Upper lobe of left lung (tissue), 6 donors: Measurements from ENCODE around the gene CPHXL2. TPM values are rescaled to one million over a fixed set of nuclear protein-coding genes. Genes with fewer than 3 reads are reported as not detected.

Experiments used
- ATAC-seq, 2 donors: fragments of 200-7000 bp; cut with Tn5 transposase; one replicate each; pipeline ENCODE4 v1.9.1; 2022; ENCODE audit warnings: mild to moderate bottlenecking in 2 of 2, moderate library complexity in 2 of 2; ENCODE audit not compliant: low FRiP score in 2 of 2
- DNase-seq, 2 donors: peaks; one replicate each; pipeline ENCODE4 v3.0.0-alpha.2; 2019 to 2020
- H3K27ac ChIP-seq, 4 donors: fragments of 200-600 bp; sonication (generic); one replicate each; pipeline ENCODE4 v1.5.1; 2016 to 2019
- H3K27me3 ChIP-seq, 4 donors: fragments of 200-600 bp; sonication (generic); one replicate each; pipeline ENCODE4 v1.5.1; 2017 to 2019
- H3K36me3 ChIP-seq, 4 donors: fragments of 200-600 bp; sonication (generic); one replicate each; pipeline ENCODE4 v1.5.1; 2016 to 2019
- H3K4me1 ChIP-seq, 4 donors: fragments of 200-600 bp; sonication (generic); one replicate each; pipeline ENCODE4 v1.5.1; 2018 to 2019
- H3K4me3 ChIP-seq, 4 donors: fragments of 200-600 bp; sonication (generic); one replicate each; pipeline ENCODE4 v1.5.1; 2017 to 2019; ENCODE audit warnings: mild to moderate bottlenecking in 2 of 4, moderate library complexity in 1 of 4
- H3K9me3 ChIP-seq, 4 donors: fragments of 200-600 bp; sonication (generic); one replicate each; pipeline ENCODE4 v1.5.1; 2018 to 2019
- EP300 ChIP-seq, 4 donors: sonication (generic); formaldehyde crosslinking; IDR thresholded peaks; one replicate each; pipeline ENCODE4 v1.5.1; 2017; ENCODE audit warnings: antibody characterized with exemption in 4 of 4, control low read depth in 2 of 4
- POLR2A ChIP-seq, 4 donors: fragments of 450-650 bp; IDR thresholded peaks; one replicate each; pipeline ENCODE4 v1.5.1; 2016 to 2017; ENCODE audit warnings: antibody characterized with exemption in 4 of 4, mild to moderate bottlenecking in 2 of 4
- POLR2AphosphoS5 ChIP-seq, 2 donors: sonication (generic); formaldehyde crosslinking; IDR thresholded peaks; one replicate each; pipeline ENCODE4 v1.5.1; 2017; ENCODE audit warnings: antibody characterized with exemption in 2 of 2
- WGBS, 2 donors: methylation state at CpG; one replicate each; pipeline ENCODE4 v1.1.5; 2017 to 2018; 5-methylcytosine and 5-hydroxymethylcytosine counted together
- total RNA-seq, 6 donors: library from RNA; depleted of rRNA in 4 of 6; stranded (reverse); fragments of >200 nt in 4 of 6; gene quantifications; one replicate each; pipeline versions ENCODE4 v1.1.0 to v1.2.1, GENCODE V29; 2016 to 2021
- TF ChIP-seq, protein P1 (sequence below), 6 experiments: fragments of 450-650 bp in 4 of 6; fragments of 200-600 bp in 2 of 6; sonication (generic) in 2 of 6; IDR thresholded peaks; one replicate each; pipeline ENCODE4 v1.5.1; 2016 to 2019; ENCODE audit warnings: antibody characterized with exemption in 6 of 6
- donor health status: DM: no; HTN: no; CAD: no; lungs with moderate emphysema.
- donor health status: DM: no; HTN: yes; CAD: no; lungs with severe emphysema.

The CPHXL2 gene
- total RNA-seq, 6 donors from 2014 or later, result not detected

DNA sequence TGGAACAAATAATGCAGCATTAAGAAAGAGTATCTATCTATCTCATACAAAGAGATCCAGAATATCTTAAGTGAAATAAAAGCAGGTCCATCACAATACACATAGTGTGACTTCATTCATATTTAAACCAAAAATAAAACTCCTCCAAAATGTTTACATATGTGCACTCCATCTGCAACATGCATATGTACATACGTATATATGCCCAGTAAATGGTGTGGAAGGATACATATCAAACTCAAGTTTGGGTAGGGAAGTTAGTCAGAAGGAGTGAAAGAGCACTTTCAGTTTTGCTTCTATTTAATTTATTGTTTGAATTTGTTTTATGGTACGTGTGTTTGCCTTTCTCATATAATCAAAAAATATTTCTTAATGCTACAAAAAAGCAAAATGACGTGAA is 41.8 kb downstream of the CPHXL2 start:
- Histone ChIP-seq H3K9me3 (no peaks in the 10 kb centered on the region), H3K27ac (no peak overlapping the region), H3K4me1 (no peaks in the 10 kb centered on the region), H3K36me3 (peaks cover 71 to 100% (median 86%) of the 10 kb centered on the region in 4 donors), H3K4me3 (no peak overlapping the region), H3K27me3 (no peaks in the 10 kb centered on the region)
- DNase-seq (no peak), ATAC-seq (no peak)
- WGBS, 2 donors, result 80 to 88% methylated on average over 3 of the region's 3 CpGs
- TF ChIP-seq POLR2A (IDR thresholded peaks at IDR 0.05), result no peak
- no peak for TF ChIP-seq EP300 (IDR thresholded peaks at IDR 0.05)
- TF ChIP-seq POLR2AphosphoS5 (IDR thresholded peaks at IDR 0.05), result no peak
- TF ChIP-seq, protein P1, sequence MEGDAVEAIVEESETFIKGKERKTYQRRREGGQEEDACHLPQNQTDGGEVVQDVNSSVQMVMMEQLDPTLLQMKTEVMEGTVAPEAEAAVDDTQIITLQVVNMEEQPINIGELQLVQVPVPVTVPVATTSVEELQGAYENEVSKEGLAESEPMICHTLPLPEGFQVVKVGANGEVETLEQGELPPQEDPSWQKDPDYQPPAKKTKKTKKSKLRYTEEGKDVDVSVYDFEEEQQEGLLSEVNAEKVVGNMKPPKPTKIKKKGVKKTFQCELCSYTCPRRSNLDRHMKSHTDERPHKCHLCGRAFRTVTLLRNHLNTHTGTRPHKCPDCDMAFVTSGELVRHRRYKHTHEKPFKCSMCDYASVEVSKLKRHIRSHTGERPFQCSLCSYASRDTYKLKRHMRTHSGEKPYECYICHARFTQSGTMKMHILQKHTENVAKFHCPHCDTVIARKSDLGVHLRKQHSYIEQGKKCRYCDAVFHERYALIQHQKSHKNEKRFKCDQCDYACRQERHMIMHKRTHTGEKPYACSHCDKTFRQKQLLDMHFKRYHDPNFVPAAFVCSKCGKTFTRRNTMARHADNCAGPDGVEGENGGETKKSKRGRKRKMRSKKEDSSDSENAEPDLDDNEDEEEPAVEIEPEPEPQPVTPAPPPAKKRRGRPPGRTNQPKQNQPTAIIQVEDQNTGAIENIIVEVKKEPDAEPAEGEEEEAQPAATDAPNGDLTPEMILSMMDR (IDR thresholded peaks at IDR 0.05), result no peak

DNA sequence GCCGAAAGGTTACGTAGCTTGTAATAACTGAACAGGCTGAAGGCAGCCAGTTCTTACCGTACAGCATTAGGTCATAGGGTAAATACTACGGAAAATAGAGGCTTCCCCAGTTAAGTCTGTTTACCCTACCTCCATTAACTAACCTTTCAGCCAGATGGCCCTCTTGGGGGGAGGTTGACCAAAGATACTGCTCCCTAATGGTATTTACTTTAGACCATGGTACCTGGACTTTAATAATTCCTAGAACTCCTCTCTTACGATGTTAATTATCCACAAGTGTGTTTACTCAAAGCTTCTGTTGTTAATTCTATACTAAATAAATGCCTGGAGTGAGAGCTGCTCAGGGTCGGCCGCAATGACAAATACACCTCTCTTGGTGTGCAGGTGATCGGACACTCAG is 44.0 kb downstream of the CPHXL2 start:
- ATAC-seq, result no peak
- WGBS, 2 donors, result 85 to 92% methylated on average over 8 of the region's 8 CpGs
- no peak for DNase-seq

DNA sequence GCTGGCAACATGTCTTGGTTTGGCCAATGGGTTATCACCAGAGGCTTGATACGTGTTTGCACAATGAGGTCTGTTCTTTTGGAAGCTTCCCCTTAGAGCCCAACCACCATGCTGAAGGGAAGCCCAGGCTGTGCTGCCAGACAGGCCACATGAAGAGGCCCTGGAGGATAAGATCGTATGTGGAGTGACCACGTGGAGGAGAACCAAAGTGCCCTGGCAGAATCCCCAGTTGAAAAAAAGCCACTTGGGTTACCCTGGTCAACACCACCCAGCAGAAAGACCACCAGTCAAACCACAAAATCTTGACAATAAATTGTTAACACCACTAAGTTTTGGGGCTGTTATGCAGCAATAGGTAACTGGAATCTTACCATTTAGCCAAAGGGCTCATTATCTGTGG is 46.8 kb downstream of the CPHXL2 start:
- ATAC-seq, result no peak
- 82% methylated on average over 3 of the region's 3 CpGs for WGBS, 2 donors
- TF ChIP-seq POLR2AphosphoS5 (IDR thresholded peaks at IDR 0.05) (no peak), POLR2A (IDR thresholded peaks at IDR 0.05) (no peak), EP300 (IDR thresholded peaks at IDR 0.05) (no peak)
- TF ChIP-seq, protein P1 (IDR thresholded peaks at IDR 0.05), result no peak
- Histone ChIP-seq H3K4me3 (no peak overlapping the region), H3K27me3 (no peaks in the 10 kb centered on the region), H3K27ac (no peak overlapping the region), H3K4me1 (peaks cover 4 to 12% (median 7%) of the 10 kb centered on the region in 4 donors), H3K36me3 (peaks cover 60 to 94% (median 69%) of the 10 kb centered on the region in 4 donors), H3K9me3 (no peaks in the 10 kb centered on the region)
- no peak for DNase-seq

More for the DNA sequence above, 44.0 kb downstream of the CPHXL2 start:
- Histone ChIP-seq H3K4me1 (peaks cover under 1 to 5% (median 4%) of the 10 kb centered on the region in 4 donors), H3K27ac (no peak overlapping the region), H3K27me3 (no peaks in the 10 kb centered on the region), H3K4me3 (no peak overlapping the region), H3K36me3 (peaks cover 73 to 100% (median 93%) of the 10 kb centered on the region in 4 donors), H3K9me3 (no peaks in the 10 kb centered on the region)
- TF ChIP-seq EP300 (IDR thresholded peaks at IDR 0.05), result no peak
- TF ChIP-seq, protein P1 (IDR thresholded peaks at IDR 0.05), result no peak
- no peak for TF ChIP-seq POLR2AphosphoS5 (IDR thresholded peaks at IDR 0.05)
- no peak for TF ChIP-seq POLR2A (IDR thresholded peaks at IDR 0.05)

DNA sequence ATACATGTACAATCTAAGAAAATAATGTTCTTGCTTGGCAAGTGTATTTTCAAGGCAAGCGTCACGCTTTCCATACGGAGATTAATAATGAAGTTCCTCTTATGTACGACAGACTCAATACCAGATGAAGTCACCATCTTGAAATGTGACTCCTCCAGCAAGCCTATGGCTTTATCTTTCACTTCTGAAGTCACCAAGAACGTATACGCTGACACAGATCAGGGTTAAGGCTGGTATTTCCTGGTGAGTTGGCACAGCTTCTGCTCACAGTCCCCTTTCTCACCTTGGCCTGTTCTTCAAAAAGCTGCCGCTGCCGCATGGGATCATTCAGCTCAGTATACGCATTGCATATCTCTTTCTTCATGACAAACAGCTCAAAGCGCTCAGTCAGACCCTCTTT is 47.7 kb downstream of the CPHXL2 start:
- Histone ChIP-seq H3K9me3 (no peaks in the 10 kb centered on the region), H3K36me3 (peaks cover 51 to 85% (median 60%) of the 10 kb centered on the region in 4 donors), H3K27ac (no peak overlapping the region), H3K4me1 (peaks cover 4 to 12% (median 7%) of the 10 kb centered on the region in 4 donors), H3K4me3 (no peak overlapping the region), H3K27me3 (no peaks in the 10 kb centered on the region)
- no peak for TF ChIP-seq POLR2A (IDR thresholded peaks at IDR 0.05)
- TF ChIP-seq, protein P1 (IDR thresholded peaks at IDR 0.05), result no peak
- no peak for TF ChIP-seq POLR2AphosphoS5 (IDR thresholded peaks at IDR 0.05)
- TF ChIP-seq EP300 (IDR thresholded peaks at IDR 0.05), result no peak
- DNase-seq (no peak), ATAC-seq (no peak)
- WGBS, 2 donors, result 95 to 97% methylated on average over 10 of the region's 10 CpGs

DNA sequence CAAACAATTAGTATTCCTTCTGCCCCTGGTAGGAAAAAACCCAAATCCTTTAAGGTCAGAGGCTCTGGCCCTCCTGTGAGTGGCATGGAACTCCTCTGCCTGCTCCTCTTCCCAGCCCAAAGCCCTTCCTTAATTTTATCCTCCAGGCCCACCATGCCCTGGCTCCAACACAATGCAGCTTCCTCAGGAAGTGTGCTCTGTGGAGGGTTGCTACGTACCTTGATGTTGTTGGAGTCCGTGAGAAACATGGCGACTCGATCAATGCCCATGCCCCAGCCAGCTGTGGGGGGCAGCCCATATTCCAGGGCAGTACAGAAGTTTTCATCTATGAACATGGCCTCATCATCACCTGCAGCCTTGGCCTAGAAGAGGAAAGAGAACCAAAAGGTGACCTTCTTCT is 48.5 kb downstream of the CPHXL2 start:
- WGBS, 2 donors, result 83 to 87% methylated on average over 4 of the region's 4 CpGs
- Histone ChIP-seq H3K27ac (peak overlapping the region in 2 of 4 donors; percentile 26 to 33), H3K4me1 (peaks cover 8 to 12% (median 9%) of the 10 kb centered on the region in 4 donors), H3K4me3 (no peak overlapping the region), H3K36me3 (peaks cover 43 to 77% (median 52%) of the 10 kb centered on the region in 4 donors), H3K27me3 (no peaks in the 10 kb centered on the region), H3K9me3 (no peaks in the 10 kb centered on the region)
- ATAC-seq (no peak), DNase-seq (no peak)
- no peak for TF ChIP-seq EP300 (IDR thresholded peaks at IDR 0.05)
- TF ChIP-seq POLR2AphosphoS5 (IDR thresholded peaks at IDR 0.05), result no peak
- TF ChIP-seq, protein P1 (IDR thresholded peaks at IDR 0.05), result no peak
- TF ChIP-seq POLR2A (IDR thresholded peaks at IDR 0.05), result no peak
